ENCODE measurements around the gene C12orf76.
A peak's percentile ranks its signal among the peaks of the same experiment; 100 is the strongest.

Gene C12orf76

DNA sequence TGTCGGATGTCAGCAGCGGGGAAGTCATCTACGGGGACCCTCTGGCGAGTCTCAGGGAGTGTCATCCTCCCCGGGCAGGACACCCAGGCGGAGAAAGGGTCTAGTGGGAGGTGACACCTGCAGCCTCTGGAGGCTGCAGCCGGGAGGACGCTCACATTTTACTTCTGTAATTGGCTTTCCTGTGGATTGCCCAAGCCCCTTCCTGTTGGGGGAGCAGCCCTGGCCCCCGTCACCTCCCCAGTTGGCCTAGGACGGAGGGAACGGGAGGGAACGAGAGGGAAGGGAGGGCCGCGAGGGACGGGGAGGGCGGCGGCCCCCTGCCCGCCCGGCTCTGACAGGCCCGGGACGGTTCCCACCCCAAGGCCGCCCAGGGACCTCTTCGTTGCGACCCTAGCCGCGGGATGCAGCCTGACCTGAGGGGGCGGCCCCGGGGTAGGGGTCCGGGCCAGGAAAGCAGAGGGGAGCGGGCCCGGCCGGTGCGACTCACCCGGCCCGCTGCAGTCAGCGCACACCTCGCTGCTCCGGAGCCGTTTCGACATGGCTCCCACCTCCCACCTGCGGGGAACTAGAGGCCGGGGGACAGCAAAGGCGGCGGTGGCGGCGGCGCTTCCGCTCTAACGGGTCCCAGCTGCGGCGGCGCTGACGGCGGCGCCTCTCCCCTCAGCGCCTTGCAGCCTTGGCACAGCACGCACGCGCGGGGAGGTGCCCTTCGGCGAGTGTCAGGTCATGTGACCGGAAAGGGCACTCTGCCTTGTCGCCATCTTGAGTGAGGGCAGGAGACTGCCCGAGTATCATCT, 52.4 kb downstream of the C12orf76 start, which contains the start of gene GIT2:
TSS of gene GIT2 (minus strand) at position 683 of the 797 bp plus-strand sequence. CDS start at position 539, 144 bp downstream.
- DNase-seq (ENCODE audit: low spot score) = peak; percentile 95

DNA sequence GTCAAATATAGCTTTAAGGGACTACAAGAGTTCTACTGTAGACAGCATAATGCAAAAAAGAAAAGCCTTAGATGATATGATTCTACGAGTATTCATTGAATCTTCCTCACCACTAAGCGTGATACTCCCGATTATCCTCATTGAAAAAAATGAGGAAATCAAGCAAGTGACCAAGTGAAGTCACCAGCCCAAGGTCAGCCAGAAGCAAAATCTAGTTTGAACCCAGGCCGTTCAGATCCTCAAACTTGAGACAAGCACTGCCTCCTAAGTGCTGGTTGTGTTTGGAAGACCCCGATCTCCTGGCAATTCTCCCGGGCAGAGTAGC, 53.0 kb downstream of the C12orf76 start:
- no peak for DNase-seq (ENCODE audit: low spot score)

DNA sequence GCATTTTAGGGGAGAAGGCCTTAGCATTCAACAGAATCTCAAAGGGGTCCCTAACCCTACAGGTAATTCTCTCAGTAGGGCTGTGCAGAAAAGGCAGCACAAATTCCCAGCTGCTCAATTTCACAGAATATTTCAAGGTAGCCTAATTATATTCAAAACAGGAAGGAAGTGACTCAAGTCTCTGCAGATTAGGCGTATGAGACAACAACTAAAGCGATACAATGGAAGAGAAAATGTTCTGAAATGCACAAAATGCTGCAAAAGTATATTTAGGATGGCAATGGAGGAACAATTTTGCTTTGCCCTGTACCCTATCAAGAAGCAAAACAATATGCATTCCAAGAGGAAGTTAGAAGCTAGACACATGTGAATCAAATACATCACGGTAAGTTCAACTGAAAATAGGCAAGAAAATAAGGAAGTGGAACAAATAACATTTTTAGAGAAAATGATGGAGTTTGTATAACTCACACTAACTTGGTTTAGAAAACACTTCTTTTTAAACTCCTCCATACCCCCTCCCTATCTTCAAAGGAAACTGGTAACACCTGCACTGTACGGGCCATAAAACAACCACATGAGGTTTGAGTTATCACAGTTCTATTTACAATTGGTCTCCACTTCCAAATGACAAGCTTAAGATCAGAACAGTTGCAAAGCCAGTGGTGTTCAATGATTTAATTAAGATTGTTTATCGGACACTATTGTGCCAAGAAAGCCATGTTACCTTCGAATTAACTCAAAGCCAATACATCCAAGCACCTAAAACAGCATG, 53.7 kb downstream of the C12orf76 start:
- DNase-seq (ENCODE audit: low spot score) = no peak

DNA sequence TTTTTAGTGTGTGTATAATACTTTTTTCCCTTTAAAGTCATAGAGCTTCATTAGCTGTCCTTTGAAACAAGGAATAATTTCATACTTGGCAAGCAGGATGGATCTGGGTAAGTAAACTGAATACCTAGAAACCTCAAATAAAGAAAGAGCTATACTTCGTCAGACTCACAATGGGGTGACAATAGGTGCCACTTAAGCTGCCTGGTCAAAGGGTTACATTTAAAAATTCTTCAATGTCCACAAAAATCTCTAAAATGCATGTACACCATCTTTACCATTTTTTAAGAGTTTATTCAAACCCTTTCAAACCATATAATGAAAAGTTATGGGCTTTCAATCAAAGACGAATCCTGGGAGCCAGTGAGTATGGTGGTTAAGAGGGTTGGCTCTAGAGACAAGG, 55.2 kb downstream of the C12orf76 start:
- no peak for DNase-seq (ENCODE audit: low spot score)

DNA sequence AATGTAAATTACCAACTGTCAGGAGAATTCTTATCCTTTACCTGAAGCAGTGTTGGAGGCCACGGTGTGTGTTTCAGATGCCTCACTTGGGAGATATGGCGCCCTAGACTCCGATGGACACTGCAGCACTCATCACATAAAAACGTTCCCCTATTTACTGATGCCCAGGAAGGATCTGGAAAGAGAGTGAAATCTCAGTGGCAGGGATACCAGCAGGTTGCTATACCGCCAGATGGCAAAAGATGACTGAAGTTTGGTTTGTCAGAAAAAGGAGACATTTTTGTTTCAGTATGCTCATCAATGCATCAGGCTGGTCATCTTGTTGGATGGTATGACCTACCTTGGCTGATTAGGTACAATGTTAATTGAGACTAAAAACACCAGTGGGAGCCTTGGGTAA, 56.7 kb downstream of the C12orf76 start:
- no peak for DNase-seq (ENCODE audit: low spot score)

Small RNA genes within 50 kb of the gene (small RNA-seq; reads per million reads assigned to genes)
- gene AC007546.2 = 0 reads per million in 2 experiments

Measured in SK-N-DZ (cell line).